Measurements from ENCODE around the gene ANKHD1.
A peak's percentile ranks its signal among the peaks of the same experiment; 100 is the strongest.

ANKHD1 gene

GRCh38 chr5:140401362-140402257, at the start of gene ANKHD1:
TSS of gene ANKHD1 (plus strand) at chr5:140401833. CDS start at chr5:140401968, 135 bp downstream.
- CTCF ChIA-PET, result interaction anchor here (0.7 to 1.6 kb wide), 6 partner anchors 13 to 157 kb away, joined by 3 to 6 read pairs (median 3); no protein-coding TSS in a partner anchor
- H3K36me3 Mint-ChIP-seq, result peaks cover 20% of the 10 kb centered on the region
- peak; percentile 98 for DNase-seq
- H3K9me3 Mint-ChIP-seq, result no peaks in the 10 kb centered on the region
- no peak within 1 kb of the TSS for H3K27ac Mint-ChIP-seq
- no peaks in the 10 kb centered on the region for H3K27me3 Mint-ChIP-seq
- H3K4me1 Mint-ChIP-seq, result peaks cover 37% of the 10 kb centered on the region
- no peak within 1 kb of the TSS for H3K4me3 Mint-ChIP-seq

GRCh38 chr5:140355546-140355945, 46.1 kb upstream of the ANKHD1 start:
- H3K4me1 Mint-ChIP-seq, result peaks cover 25% of the 10 kb centered on the region
- H3K4me3 Mint-ChIP-seq, result no peak overlapping the region
- DNase-seq, result no peak
- peaks cover 16% of the 10 kb centered on the region for H3K27me3 Mint-ChIP-seq
- no peak overlapping the region for H3K27ac Mint-ChIP-seq
- H3K9me3 Mint-ChIP-seq, result no peaks in the 10 kb centered on the region
- no peaks in the 10 kb centered on the region for H3K36me3 Mint-ChIP-seq
- CTCF ChIA-PET, result interaction anchor here (0.9 to 22.2 kb wide), 7 partner anchors 8 to 371 kb away, joined by 3 to 856 read pairs (median 4); no protein-coding TSS in a partner anchor

GRCh38 chr5:140356853-140357725, 44.5 kb upstream of the ANKHD1 start:
- Mint-ChIP-seq H3K27me3 (peaks cover 19% of the 10 kb centered on the region), H3K4me1 (peaks cover 12% of the 10 kb centered on the region), H3K27ac (no peak overlapping the region), H3K4me3 (no peak overlapping the region), H3K36me3 (no peaks in the 10 kb centered on the region), H3K9me3 (no peaks in the 10 kb centered on the region)
- CTCF ChIA-PET, result interaction anchor here (22.2 kb wide), 1 partner anchor 108 kb away, joined by 856 read pairs; no protein-coding TSS in a partner anchor
- no peak for DNase-seq

- Mint-ChIP-seq H3K9me3 (no peaks in the 10 kb centered on the region), H3K4me1 (peaks cover 12% of the 10 kb centered on the region), H3K27ac (no peak overlapping the region), H3K4me3 (peak overlapping the region; percentile 51), H3K27me3 (peaks cover 19% of the 10 kb centered on the region), H3K36me3 (no peaks in the 10 kb centered on the region)
- CTCF ChIA-PET, result interaction anchor here (1.9 to 5.1 kb wide), 3 partner anchors 12 to 278 kb away, joined by 7 to 129 read pairs (median 10); partner anchors contain the start of gene HBEGF
- peak; percentile 86 for DNase-seq
Measured at GRCh38 chr5:140357726-140358093, 43.9 kb upstream of the ANKHD1 start.

- H3K4me1 Mint-ChIP-seq, result peaks cover 17% of the 10 kb centered on the region
- H3K27ac Mint-ChIP-seq, result no peak overlapping the region
- CTCF ChIA-PET, result interaction anchor here (0.6 to 5.1 kb wide), 13 partner anchors 8 to 367 kb away, joined by 3 to 129 read pairs (median 5); partner anchors contain the start of gene HBEGF
- H3K27me3 Mint-ChIP-seq, result peaks cover 21% of the 10 kb centered on the region
- H3K36me3 Mint-ChIP-seq, result no peaks in the 10 kb centered on the region
- no peak overlapping the region for H3K4me3 Mint-ChIP-seq
- no peaks in the 10 kb centered on the region for H3K9me3 Mint-ChIP-seq
- DNase-seq, result no peak
Measured at GRCh38 chr5:140358738-140359310, 42.8 kb upstream of the ANKHD1 start.

- Mint-ChIP-seq H3K4me3 (no peak within 1 kb of the TSS), H3K9me3 (no peaks in the 10 kb centered on the region), H3K27me3 (peaks cover 14% of the 10 kb centered on the region), H3K36me3 (no peaks in the 10 kb centered on the region), H3K27ac (no peak within 1 kb of the TSS), H3K4me1 (peaks cover 17% of the 10 kb centered on the region)
- CTCF ChIA-PET, result interaction anchor here (0.7 to 5.1 kb wide), 12 partner anchors 8 to 363 kb away, joined by 3 to 129 read pairs (median 3); no protein-coding TSS in a partner anchor
- no peak for DNase-seq
Measured at GRCh38 chr5:140360101-140360500, 41.5 kb upstream of the ANKHD1 start, which contains the start of gene SLC4A9. TSS of gene SLC4A9 (plus strand) at chr5:140360194. CDS start at chr5:140360237, 43 bp downstream.

- DNase-seq, result no peak
- Mint-ChIP-seq H3K9me3 (no peaks in the 10 kb centered on the region), H3K4me1 (peaks cover 17% of the 10 kb centered on the region), H3K27ac (no peak overlapping the region), H3K27me3 (peaks cover 14% of the 10 kb centered on the region), H3K36me3 (no peaks in the 10 kb centered on the region), H3K4me3 (no peak overlapping the region)
- CTCF ChIA-PET, result interaction anchor here (0.7 to 5.1 kb wide), 12 partner anchors 9 to 365 kb away, joined by 3 to 129 read pairs (median 3); no protein-coding TSS in a partner anchor
Measured at GRCh38 chr5:140360681-140361479, 40.8 kb upstream of the ANKHD1 start.

GRCh38 chr5:140361901-140362300, 39.7 kb upstream of the ANKHD1 start:
- Mint-ChIP-seq H3K9me3 (no peaks in the 10 kb centered on the region), H3K27ac (no peak overlapping the region), H3K36me3 (no peaks in the 10 kb centered on the region), H3K27me3 (peaks cover 17% of the 10 kb centered on the region), H3K4me3 (no peak overlapping the region), H3K4me1 (peaks cover 15% of the 10 kb centered on the region)
- CTCF ChIA-PET, result interaction anchor here (0.6 to 5.1 kb wide), 5 partner anchors 10 to 358 kb away, joined by 3 to 129 read pairs (median 4); no protein-coding TSS in a partner anchor
- no peak for DNase-seq

GRCh38 chr5:140362311-140362710, 39.3 kb upstream of the ANKHD1 start:
- CTCF ChIA-PET, result interaction anchor here (0.7 to 5.1 kb wide), 6 partner anchors 10 to 358 kb away, joined by 3 to 129 read pairs (median 4); no protein-coding TSS in a partner anchor
- peaks cover 20% of the 10 kb centered on the region for H3K27me3 Mint-ChIP-seq

GRCh38 chr5:140362875-140363630, 38.6 kb upstream of the ANKHD1 start:
- Mint-ChIP-seq H3K4me1 (peaks cover 5% of the 10 kb centered on the region), H3K27me3 (peaks cover 20% of the 10 kb centered on the region), H3K27ac (no peak overlapping the region), H3K4me3 (peak overlapping the region; percentile 67), H3K9me3 (no peaks in the 10 kb centered on the region), H3K36me3 (no peaks in the 10 kb centered on the region)
- CTCF ChIA-PET, result interaction anchor here (0.5 to 2.9 kb wide), 23 partner anchors 8 to 1104 kb away, joined by 3 to 18 read pairs (median 4); partner anchors contain the start of genes ANKHD1, IK and NDUFA2
- DNase-seq, result peak; percentile 88

More at GRCh38 chr5:140362311-140362710, 39.3 kb upstream of the ANKHD1 start:
- H3K27ac Mint-ChIP-seq, result no peak overlapping the region
- H3K4me3 Mint-ChIP-seq, result no peak overlapping the region
- DNase-seq, result no peak
- no peaks in the 10 kb centered on the region for H3K36me3 Mint-ChIP-seq
- no peaks in the 10 kb centered on the region for H3K9me3 Mint-ChIP-seq
- peaks cover 12% of the 10 kb centered on the region for H3K4me1 Mint-ChIP-seq

- H3K36me3 Mint-ChIP-seq, result no peaks in the 10 kb centered on the region
- peaks cover 5% of the 10 kb centered on the region for H3K4me1 Mint-ChIP-seq
- DNase-seq, result no peak
- no peaks in the 10 kb centered on the region for H3K9me3 Mint-ChIP-seq
- H3K4me3 Mint-ChIP-seq, result peak overlapping the region; percentile 67
- peaks cover 17% of the 10 kb centered on the region for H3K27me3 Mint-ChIP-seq
- no peak overlapping the region for H3K27ac Mint-ChIP-seq
- CTCF ChIA-PET, result interaction anchor here (0.5 to 2.9 kb wide), 23 partner anchors 9 to 1105 kb away, joined by 3 to 18 read pairs (median 4); partner anchors contain the start of genes ANKHD1, IK and NDUFA2
Measured at GRCh38 chr5:140363631-140364471, 37.8 kb upstream of the ANKHD1 start.
